NCI-H526 treated with DMSO at 0.1 percent for 48 hours (cell line): Measurements from ENCODE around the gene MOK.

Source experiments
- DNase-seq: peaks from one replicate; lab custom pipeline; 2025; lab: John Stamatoyannopoulos, UW

Gene MOK

GRCh38 chr14:102180248-102180998 lies 124.5 kb downstream of the MOK start:
- DNase-seq, result peak; percentile 85
